Esophagus (tissue), 2 donors: Measurements from ENCODE around the gene TIMM13. TPM values are rescaled to one million over a fixed set of nuclear protein-coding genes. Genes with fewer than 3 reads are reported as not detected.

Experiments used
- H3K27ac ChIP-seq, 2 donors: one replicate each; pipeline ENCODE4 v1.5.1; 2013; ENCODE audit warnings: low read depth in 2 of 2, mild to moderate bottlenecking in 2 of 2, inconsistent platforms in 1 of 2, low read length in 1 of 2, moderate library complexity in 1 of 2
- H3K27me3 ChIP-seq, 2 donors: one replicate each; pipeline ENCODE4 v1.6.1; 2013; ENCODE audit warnings: low read length in 2 of 2, control low read depth in 1 of 2, mild to moderate bottlenecking in 1 of 2; ENCODE audit not compliant: insufficient read depth in 2 of 2, control insufficient read depth in 1 of 2
- H3K36me3 ChIP-seq, 2 donors: one replicate each; pipeline ENCODE4 v1.6.1; 2013; ENCODE audit warnings: low read length in 1 of 2; ENCODE audit not compliant: control insufficient read depth in 2 of 2, insufficient read depth in 2 of 2
- H3K4me1 ChIP-seq, 2 donors: one replicate each; pipeline ENCODE4 v1.6.1; 2013; ENCODE audit warnings: low read length in 1 of 2; ENCODE audit not compliant: control insufficient read depth in 2 of 2, insufficient read depth in 2 of 2
- H3K4me3 ChIP-seq, 2 donors: one replicate each; pipeline ENCODE4 v1.5.1; 2013; ENCODE audit warnings: low read length in 2 of 2, mild to moderate bottlenecking in 2 of 2, low read depth in 1 of 2, moderate library complexity in 1 of 2
- H3K9me3 ChIP-seq, 2 donors: one replicate each; pipeline ENCODE4 v1.6.1; 2013; ENCODE audit warnings: mild to moderate bottlenecking in 2 of 2, low read depth in 1 of 2, low read length in 1 of 2, moderate library complexity in 1 of 2; ENCODE audit not compliant: control insufficient read depth in 2 of 2, insufficient read depth in 1 of 2
- WGBS, 2 donors: extraction: QIAGEN DNeasy Blood & Tissue Kit; methylation state at CpG; one replicate each; pipeline ENCODE4 v1.1.7; 2013; 5-methylcytosine and 5-hydroxymethylcytosine counted together
- polyA plus RNA-seq, 2 donors: library from polyadenylated mRNA; stranded (reverse); fragments of 200-250 nt; gene quantifications; one replicate each; pipeline ENCODE4 v1.2.3, GENCODE V29; 2013
- donor health status: healthy with polysubstance abuse.
- donor health status: Bipolar disorder and iron deficiency.

Gene TIMM13
- polyA plus RNA-seq, 2 donors: 52.0 to 86.8 TPM

DNA sequence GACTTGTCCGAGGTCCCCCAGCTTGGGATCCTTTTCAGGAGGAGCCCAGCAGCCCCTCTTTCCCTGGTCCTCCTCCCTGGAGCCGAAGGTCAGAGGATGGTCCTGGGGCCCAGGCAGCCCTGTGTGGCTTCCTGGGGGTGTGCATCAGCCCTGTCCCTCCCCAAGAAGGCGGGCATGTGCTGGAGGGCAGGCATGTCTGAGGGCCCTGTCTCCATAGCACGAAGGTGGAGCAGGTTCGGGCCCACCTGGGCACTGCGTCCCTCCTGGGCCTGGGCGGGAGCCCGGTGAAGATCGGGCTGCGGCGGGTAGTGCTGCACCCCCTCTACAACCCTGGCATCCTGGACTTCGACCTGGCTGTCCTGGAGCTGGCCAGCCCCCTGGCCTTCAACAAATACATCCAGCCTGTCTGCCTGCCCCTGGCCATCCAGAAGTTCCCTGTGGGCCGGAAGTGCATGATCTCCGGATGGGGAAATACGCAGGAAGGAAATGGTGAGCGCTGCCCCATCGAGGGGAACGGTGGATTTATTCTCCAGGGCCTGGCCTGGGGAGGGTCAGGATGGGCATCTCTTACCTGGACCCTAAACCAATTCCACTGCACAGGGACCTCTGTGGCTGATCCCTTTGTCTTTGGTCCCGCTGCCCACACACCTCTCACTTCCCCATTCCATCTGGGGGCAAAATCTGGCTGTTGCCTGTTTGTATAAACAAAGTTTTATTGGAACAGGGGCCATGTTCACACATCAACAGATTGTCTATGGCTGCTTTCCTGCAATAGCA, 10.9 kb downstream of the TIMM13 start:
- Histone ChIP-seq H3K9me3 (no peaks in the 10 kb centered on the region), H3K27ac (no peak overlapping the region)
- 88 to 89% methylated on average over 19 of the region's 19 CpGs for WGBS, 2 donors

DNA sequence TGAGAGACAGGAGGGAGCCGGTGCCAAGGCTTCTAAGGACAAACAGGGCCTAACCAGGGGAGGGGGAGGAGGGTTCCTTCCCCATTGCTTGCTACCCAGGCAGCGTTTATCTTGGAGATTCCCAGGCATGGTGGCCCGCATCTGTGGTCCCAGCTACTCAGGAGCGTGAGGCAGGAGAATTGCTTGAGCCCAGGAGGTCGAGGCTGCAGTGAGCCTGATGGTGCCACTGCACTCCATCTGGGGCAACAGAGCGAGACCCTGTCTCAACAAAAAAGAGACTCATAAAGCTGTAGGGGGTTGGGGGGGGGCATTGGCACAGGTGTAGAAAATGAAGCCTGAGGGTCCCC, 11.4 kb downstream of the TIMM13 start:
- Histone ChIP-seq H3K36me3 (no peaks in the 10 kb centered on the region), H3K27me3 (no peaks in the 10 kb centered on the region), H3K4me1 (no peaks in the 10 kb centered on the region), H3K9me3 (no peaks in the 10 kb centered on the region), H3K27ac (no peak overlapping the region), H3K4me3 (no peak overlapping the region)
- WGBS, 2 donors: 65 to 70% methylated on average over 6 of the region's 6 CpGs

More for the DNA sequence above, 10.9 kb downstream of the TIMM13 start:
- Histone ChIP-seq H3K27me3 (no peaks in the 10 kb centered on the region), H3K4me1 (no peaks in the 10 kb centered on the region), H3K4me3 (no peak overlapping the region), H3K36me3 (no peaks in the 10 kb centered on the region)

DNA sequence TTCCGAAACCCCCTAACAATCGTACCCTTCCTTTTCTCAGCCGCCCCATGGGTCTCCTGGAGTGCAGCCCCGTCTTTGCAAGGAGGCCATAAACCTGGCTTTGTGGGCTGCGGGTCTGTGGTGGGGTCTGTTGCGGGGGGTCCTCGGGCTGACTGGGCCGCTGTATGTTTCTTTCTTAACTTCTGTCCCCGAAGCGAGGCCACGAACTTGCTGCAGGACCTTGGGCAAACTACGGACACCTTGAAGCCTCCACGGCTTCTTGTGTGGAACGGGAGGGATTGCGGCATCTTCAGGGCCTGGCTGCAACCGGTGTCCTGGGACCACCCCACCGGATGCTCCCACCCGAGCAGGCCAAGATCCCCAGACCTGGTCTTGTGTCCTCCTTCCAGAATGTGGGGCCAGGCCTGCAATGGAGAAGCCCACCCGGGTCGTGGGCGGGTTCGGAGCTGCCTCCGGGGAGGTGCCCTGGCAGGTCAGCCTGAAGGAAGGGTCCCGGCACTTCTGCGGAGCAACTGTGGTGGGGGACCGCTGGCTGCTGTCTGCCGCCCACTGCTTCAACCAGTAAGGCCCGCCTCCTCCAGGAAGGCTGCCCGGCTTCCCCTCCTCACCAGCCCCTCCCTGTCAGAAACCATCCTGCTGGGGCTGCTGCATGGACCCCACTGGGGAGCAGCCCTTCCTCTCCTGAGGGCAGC, 12.0 kb downstream of the TIMM13 start:
- no peak overlapping the region for H3K4me3 ChIP-seq
- WGBS, 2 donors: 82% methylated on average over 29 of the region's 29 CpGs
- no peak overlapping the region for H3K27ac ChIP-seq
- no peaks in the 10 kb centered on the region for H3K27me3 ChIP-seq
- H3K36me3 ChIP-seq: no peaks in the 10 kb centered on the region
- H3K4me1 ChIP-seq: no peaks in the 10 kb centered on the region
- H3K9me3 ChIP-seq: no peaks in the 10 kb centered on the region

DNA sequence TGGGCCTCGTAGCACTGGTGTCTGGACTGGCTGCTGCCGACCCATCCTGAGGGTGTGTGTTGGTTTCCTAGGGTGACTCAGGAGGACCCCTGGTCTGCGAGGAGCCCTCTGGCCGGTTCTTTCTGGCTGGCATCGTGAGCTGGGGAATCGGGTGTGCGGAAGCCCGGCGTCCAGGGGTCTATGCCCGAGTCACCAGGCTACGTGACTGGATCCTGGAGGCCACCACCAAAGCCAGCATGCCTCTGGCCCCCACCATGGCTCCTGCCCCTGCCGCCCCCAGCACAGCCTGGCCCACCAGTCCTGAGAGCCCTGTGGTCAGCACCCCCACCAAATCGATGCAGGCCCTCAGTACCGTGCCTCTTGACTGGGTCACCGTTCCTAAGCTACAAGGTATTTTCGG, 13.8 kb downstream of the TIMM13 start:
- WGBS, 2 donors: 88 to 89% methylated on average over 16 of the region's 16 CpGs
- H3K4me3 ChIP-seq: no peak overlapping the region

DNA sequence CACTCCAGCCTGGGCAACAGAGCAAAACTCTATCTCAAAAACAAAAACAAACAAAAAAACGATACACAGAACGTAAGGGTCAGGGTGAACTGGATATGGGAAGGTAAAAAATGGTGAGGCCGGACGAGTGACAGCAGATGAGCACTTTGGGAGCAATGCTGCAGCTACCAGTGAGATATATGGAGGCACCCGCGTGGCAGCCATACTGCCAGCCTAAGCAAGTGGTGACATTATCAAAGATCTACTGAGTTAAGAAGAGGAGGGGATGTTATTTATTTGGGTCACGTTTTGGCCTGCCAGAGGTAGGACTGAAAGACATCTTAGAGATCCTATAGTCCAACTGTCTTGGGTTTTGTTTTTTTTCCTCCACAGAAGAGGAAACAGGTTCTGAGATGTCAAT, 14.2 kb downstream of the TIMM13 start:
- Histone ChIP-seq H3K4me1 (no peaks in the 10 kb centered on the region), H3K36me3 (no peaks in the 10 kb centered on the region), H3K27me3 (no peaks in the 10 kb centered on the region), H3K4me3 (no peak overlapping the region), H3K9me3 (peaks cover 2 to 5% of the 10 kb centered on the region in 2 donors), H3K27ac (no peak overlapping the region)
- 78 to 79% methylated on average over 7 of the region's 7 CpGs for WGBS, 2 donors

More for the DNA sequence above, 13.8 kb downstream of the TIMM13 start:
- Histone ChIP-seq H3K36me3 (no peaks in the 10 kb centered on the region), H3K9me3 (peaks cover 2 to 5% of the 10 kb centered on the region in 2 donors), H3K4me1 (no peaks in the 10 kb centered on the region), H3K27me3 (no peaks in the 10 kb centered on the region), H3K27ac (no peak overlapping the region)

DNA sequence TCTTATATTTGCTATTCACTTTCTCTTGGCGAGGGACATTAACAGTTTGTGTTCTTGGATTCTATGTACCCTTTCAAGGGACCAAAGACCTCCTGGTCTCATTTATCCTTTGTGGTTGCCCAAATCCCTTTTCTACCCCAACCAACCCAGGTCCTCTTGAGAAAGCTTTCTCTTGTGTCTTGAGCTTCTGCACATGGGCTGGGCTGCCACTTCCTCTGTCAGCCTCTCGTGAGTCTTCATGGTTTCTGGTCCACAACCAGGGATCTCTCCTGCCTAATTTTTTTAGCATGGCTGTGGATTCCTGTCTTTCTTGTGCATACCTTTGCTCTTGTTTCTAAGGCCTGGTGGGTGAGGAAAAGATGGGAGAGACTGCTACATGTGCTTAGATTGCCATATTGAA, 14.9 kb downstream of the TIMM13 start:
- WGBS, 2 donors: 42 to 51% methylated on average over 2 of the region's 2 CpGs
- no peaks in the 10 kb centered on the region for H3K36me3 ChIP-seq
- H3K27me3 ChIP-seq: no peaks in the 10 kb centered on the region
- no peak overlapping the region for H3K27ac ChIP-seq
- no peak overlapping the region for H3K4me3 ChIP-seq
- H3K9me3 ChIP-seq: peaks cover 2 to 5% of the 10 kb centered on the region in 2 donors
- no peaks in the 10 kb centered on the region for H3K4me1 ChIP-seq

DNA sequence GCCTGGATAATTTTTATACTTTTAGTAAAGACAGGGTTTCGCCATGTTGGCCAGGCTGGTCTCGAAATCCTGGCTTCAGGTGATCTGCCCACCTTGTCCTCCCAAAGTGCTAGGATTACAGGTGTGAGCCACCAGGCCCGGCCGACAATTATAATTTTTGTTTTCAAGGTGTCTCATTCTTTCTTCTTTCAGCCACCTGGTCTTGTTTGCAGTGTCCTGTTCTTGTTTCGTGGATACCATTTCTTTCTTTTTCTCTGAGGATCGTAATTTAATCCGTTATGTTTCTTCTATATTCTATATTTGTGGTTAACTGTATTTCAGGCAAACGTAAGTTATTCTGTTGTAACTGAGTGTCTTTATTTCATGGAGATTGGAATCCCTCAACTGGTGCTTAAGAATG, 15.7 kb downstream of the TIMM13 start:
- WGBS, 2 donors: 89 to 91% methylated on average over 8 of the region's 8 CpGs

DNA sequence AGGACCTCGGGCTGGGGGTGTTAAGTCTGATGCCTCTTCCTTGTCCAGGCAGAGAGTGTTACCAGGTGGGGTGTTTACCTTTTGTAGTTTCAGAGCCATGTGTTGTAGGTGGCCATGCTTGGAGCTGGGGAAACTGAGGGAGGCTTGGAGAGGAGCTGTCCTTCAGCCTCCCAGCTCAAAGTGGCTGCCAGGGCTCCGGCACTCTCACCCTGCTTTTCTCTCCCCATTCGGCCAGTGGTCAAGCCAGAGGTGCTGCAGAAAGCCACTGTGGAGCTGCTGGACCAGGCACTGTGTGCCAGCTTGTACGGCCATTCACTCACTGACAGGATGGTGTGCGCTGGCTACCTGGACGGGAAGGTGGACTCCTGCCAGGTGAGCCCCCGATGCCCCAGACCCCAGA, 17.4 kb downstream of the TIMM13 start:
- Histone ChIP-seq H3K36me3 (no peaks in the 10 kb centered on the region), H3K9me3 (peaks cover 2 to 5% of the 10 kb centered on the region in 2 donors), H3K4me3 (no peak overlapping the region), H3K27me3 (no peaks in the 10 kb centered on the region), H3K27ac (no peak overlapping the region), H3K4me1 (no peaks in the 10 kb centered on the region)
- 92 to 93% methylated on average over 7 of the region's 7 CpGs for WGBS, 2 donors

More for the DNA sequence above, 15.7 kb downstream of the TIMM13 start:
- Histone ChIP-seq H3K27me3 (no peaks in the 10 kb centered on the region), H3K27ac (no peak overlapping the region), H3K9me3 (peaks cover 2 to 5% of the 10 kb centered on the region in 2 donors), H3K4me3 (no peak overlapping the region), H3K4me1 (no peaks in the 10 kb centered on the region), H3K36me3 (no peaks in the 10 kb centered on the region)

DNA sequence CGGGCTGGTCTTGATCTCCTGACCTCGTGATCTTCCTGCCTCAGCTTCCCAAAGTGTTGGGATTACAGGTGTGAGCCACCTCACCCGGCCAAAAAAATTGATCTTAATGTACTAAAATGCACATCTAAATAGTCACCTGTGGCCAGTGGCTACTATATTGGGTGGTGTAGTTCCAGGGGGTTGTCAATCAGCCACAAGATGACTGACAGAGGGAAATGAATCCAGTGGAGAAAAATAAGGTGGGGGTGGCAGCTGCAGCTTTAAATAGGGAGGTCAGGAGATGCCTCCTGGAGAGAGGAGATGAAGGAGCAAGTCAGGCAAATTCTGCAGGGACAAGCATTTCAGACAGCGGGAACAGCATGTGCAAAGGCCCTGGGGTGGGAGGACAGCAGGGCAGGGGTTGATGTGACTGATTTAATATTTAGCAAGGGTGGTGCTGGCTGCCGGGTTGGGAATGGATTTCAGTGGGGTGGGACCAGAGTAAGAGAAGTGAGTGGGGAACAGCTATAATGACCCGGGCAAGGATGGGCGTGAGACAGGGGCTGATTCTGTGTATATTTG, 18.0 kb downstream of the TIMM13 start:
- WGBS, 2 donors: 91 to 92% methylated on average over 7 of the region's 7 CpGs
- no peaks in the 10 kb centered on the region for H3K27me3 ChIP-seq
- no peak overlapping the region for H3K4me3 ChIP-seq
- no peaks in the 10 kb centered on the region for H3K36me3 ChIP-seq
- no peak overlapping the region for H3K27ac ChIP-seq
- no peaks in the 10 kb centered on the region for H3K4me1 ChIP-seq
- peaks cover 2 to 5% of the 10 kb centered on the region in 2 donors for H3K9me3 ChIP-seq
